Measurements from ENCODE around the gene EIF3CL. TPM values are rescaled to one million over a fixed set of nuclear protein-coding genes. Genes with fewer than 3 reads are reported as not detected.
"Not testable (repeated sequence)": the region's sequence is repeated elsewhere in the genome, so short reads cannot be mapped to it uniquely, and the experiment has no call there.

Gene EIF3CL
- total and polyA plus RNA-seq, 3 donors from 2014 or later = 59.6 to 324 (median 279) TPM

DNA sequence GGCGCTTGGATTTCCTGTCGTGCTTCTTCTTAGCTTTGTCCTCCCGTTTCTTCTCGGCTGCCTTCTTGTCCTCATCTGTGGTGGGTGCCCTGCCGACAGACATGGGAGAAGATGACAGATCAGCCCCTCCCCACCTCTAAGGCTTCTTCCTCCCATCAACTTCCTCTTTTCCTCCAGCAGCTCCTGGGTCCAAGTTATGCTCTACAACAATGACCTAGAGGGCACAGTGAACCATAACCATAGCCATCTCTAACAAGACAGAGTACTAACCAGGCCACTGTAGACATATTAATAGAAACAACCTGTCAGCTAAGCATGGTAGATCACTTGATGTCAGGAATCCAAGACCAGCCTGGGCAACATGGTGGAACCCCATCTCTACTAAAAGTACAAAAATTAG lies 11.6 kb downstream of the EIF3CL start:
- intact Hi-C loops (cut with DNase I; ENCODE audit: low total_unique reads); H3K4me3 ChIP-seq: not testable (repeated sequence)
- WGBS, 2 donors = no CpG with 5 or more reads among the region's 5 CpGs

DNA sequence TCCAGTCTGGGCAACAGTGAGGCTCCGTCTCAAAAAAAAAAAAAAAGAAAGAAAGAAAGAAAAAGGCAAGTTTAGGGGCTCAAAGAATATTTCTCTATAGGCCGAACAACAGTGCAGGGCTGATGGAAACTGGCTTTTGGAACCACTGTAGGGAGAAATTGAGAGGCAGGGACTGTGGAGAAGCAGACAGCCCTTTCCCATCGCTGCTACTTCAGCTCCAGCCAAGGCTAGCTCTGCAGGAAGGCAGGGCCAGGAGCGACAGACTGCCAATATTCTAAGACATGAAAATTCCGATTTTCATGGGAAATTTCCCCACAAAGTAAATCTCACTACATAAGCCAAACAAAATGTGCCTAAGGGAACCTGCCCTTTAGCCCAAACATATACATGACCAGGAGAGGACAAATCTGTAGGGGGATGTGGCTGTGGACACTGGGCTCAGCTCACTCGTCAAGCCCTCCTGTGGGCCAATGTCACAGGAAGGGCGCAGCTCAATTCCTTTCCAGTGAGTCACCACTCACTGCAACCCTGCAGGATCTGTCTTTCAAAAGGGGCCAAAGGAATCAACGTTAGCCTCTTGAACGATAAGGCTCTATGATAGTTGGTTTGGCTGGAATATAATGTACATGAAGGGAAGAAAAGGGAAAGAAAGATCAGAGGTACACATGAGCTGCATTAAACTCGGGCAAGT lies 21.3 kb downstream of the EIF3CL start:
- DNase-seq; intact Hi-C loops (cut with DNase I; ENCODE audit: low total_unique reads); H3K4me3 ChIP-seq; H3K27me3 ChIP-seq; H3K9me3 ChIP-seq; H3K27ac ChIP-seq; H3K4me1 ChIP-seq; H3K36me3 ChIP-seq (ENCODE audit: low read depth, missing control alignments): not testable (repeated sequence)
- WGBS, 2 donors = no CpG with 5 or more reads among the region's 10 CpGs

More for the DNA sequence above, 11.6 kb downstream of the EIF3CL start:
- DNase-seq; H3K27ac ChIP-seq; H3K36me3 ChIP-seq (ENCODE audit: low read depth, missing control alignments); H3K4me1 ChIP-seq; H3K9me3 ChIP-seq; H3K27me3 ChIP-seq: not testable (repeated sequence)

- H3K27ac ChIP-seq; H3K4me3 ChIP-seq; H3K9me3 ChIP-seq; intact Hi-C loops (cut with DNase I; ENCODE audit: low total_unique reads); H3K27me3 ChIP-seq; H3K4me1 ChIP-seq; DNase-seq; H3K36me3 ChIP-seq (ENCODE audit: low read depth, missing control alignments): not testable (repeated sequence)
- WGBS, 2 donors = 85 to 90% methylated on average over 8 to 9 of the region's 10 CpGs
Measured at GRCh38 chr16:28377822-28378221, 25.8 kb downstream of the EIF3CL start.

DNA sequence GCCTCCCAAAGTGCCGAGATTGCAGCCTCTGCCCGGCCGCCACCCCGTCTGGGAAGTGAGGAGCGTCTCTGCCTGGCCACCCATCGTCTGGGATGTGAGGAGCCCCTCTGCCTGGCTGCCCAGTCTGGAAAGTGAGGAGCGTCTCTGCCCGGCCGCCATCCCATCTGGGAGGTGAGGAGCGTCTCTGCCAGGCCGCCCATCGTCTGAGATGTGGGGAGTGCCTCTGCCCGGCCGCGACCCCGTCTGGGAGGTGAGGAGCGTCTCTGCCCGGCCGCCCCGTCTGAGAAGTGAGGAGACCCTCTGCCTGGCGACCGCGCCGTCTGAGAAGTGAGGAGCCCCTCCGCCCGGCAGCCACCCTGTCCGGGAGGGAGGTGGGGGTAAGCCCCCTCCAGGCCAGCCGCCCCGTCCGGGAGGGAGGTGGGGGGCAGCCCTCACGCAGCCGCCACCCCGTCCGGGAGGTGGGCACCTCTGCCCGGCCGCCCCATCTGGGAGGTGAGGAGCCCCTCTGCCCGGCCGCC lies 26.5 kb downstream of the EIF3CL start:
- H3K9me3 ChIP-seq; H3K27me3 ChIP-seq; H3K4me3 ChIP-seq; DNase-seq; H3K27ac ChIP-seq; H3K4me1 ChIP-seq; H3K36me3 ChIP-seq (ENCODE audit: low read depth, missing control alignments); intact Hi-C loops (cut with DNase I; ENCODE audit: low total_unique reads): not testable (repeated sequence)
- WGBS, 2 donors = 94 to 99% methylated on average over 7 to 30 of the region's 38 CpGs

DNA sequence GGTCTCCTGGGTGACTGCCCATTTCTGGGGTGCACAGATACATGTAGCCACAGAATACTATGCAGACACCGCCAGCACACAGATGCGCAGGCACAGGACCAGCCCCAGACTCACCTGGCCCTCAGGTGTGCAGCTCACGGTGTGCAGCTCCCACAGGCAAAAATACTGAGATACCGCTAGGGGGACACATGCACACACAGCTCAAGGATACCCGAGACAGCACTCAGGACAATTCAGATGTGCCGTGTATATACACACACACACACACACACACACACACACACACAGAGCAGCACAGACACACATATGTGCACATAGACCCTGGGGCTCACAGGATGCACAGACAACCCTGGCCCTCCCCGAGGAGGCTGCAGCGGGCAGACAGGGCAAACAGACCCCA lies 28.5 kb downstream of the EIF3CL start:
- H3K27me3 ChIP-seq; H3K4me3 ChIP-seq; H3K36me3 ChIP-seq (ENCODE audit: low read depth, missing control alignments); intact Hi-C loops (cut with DNase I; ENCODE audit: low total_unique reads); H3K9me3 ChIP-seq; H3K4me1 ChIP-seq; DNase-seq; H3K27ac ChIP-seq: not testable (repeated sequence)
- WGBS, 2 donors = no CpG with 5 or more reads among the region's 8 CpGs

GRCh38 chr16:28374281-28374680 lies 29.4 kb downstream of the EIF3CL start:
- WGBS, 2 donors = 44% methylated on average over 12 of the region's 25 CpGs; no CpG with 5 or more reads in 1 of the 2 donors

GRCh38 chr16:28367926-28368325 lies 35.7 kb downstream of the EIF3CL start:
- DNase-seq = not testable (repeated sequence)

More at GRCh38 chr16:28374281-28374680, 29.4 kb downstream of the EIF3CL start:
- H3K4me3 ChIP-seq; H3K27ac ChIP-seq; H3K36me3 ChIP-seq (ENCODE audit: low read depth, missing control alignments); intact Hi-C loops (cut with DNase I; ENCODE audit: low total_unique reads); H3K4me1 ChIP-seq; H3K9me3 ChIP-seq; H3K27me3 ChIP-seq; DNase-seq: not testable (repeated sequence)

GRCh38 chr16:28364268-28365173 lies 39.1 kb downstream of the EIF3CL start:
- H3K36me3 ChIP-seq (ENCODE audit: low read depth, missing control alignments); H3K4me1 ChIP-seq; intact Hi-C loops (cut with DNase I; ENCODE audit: low total_unique reads); H3K4me3 ChIP-seq; H3K27ac ChIP-seq; DNase-seq; H3K9me3 ChIP-seq; H3K27me3 ChIP-seq: not testable (repeated sequence)
- 1 to 22% methylated on average over 4 to 14 of the region's 75 CpGs for WGBS, 2 donors

More at GRCh38 chr16:28367926-28368325, 35.7 kb downstream of the EIF3CL start:
- H3K4me1 ChIP-seq; H3K9me3 ChIP-seq; H3K27ac ChIP-seq; intact Hi-C loops (cut with DNase I; ENCODE audit: low total_unique reads); H3K27me3 ChIP-seq; H3K4me3 ChIP-seq; H3K36me3 ChIP-seq (ENCODE audit: low read depth, missing control alignments): not testable (repeated sequence)
- WGBS, 2 donors = no CpG with 5 or more reads among the region's 32 CpGs

GRCh38 chr16:28363408-28363807 lies 40.2 kb downstream of the EIF3CL start, which contains the start of gene NPIPB6:
Gene NPIPB6, minus strand, starts transcription at chr16:28363508. Its CDS starts 686 bp downstream, at chr16:28362822.
- H3K27me3 ChIP-seq; H3K9me3 ChIP-seq; intact Hi-C loops (cut with DNase I; ENCODE audit: low total_unique reads); H3K4me3 ChIP-seq; H3K27ac ChIP-seq; DNase-seq; H3K4me1 ChIP-seq; H3K36me3 ChIP-seq (ENCODE audit: low read depth, missing control alignments): not testable (repeated sequence)
- no CpG with 5 or more reads among the region's 5 CpGs for WGBS, 2 donors

DNA sequence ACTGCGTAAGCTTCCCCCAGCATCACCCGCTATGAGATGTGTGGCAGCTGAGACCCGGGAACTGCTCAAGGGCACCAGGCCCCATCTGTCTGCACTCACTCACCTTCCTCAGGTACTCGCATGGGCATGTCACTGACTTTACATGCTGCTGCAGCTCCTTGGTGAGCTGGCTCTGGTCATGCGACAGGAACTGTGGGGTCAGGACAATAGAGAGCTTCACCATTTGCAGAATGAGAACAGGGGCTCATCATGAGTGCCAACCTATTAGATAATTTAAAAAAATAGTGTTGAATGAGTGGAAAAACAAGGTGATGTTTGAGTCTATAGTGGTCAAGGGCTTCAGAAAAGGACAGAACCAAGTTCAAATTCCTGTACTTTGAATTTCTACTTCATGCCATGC lies 41.0 kb downstream of the EIF3CL start:
- intact Hi-C loops (cut with DNase I; ENCODE audit: low total_unique reads); H3K9me3 ChIP-seq; H3K36me3 ChIP-seq (ENCODE audit: low read depth, missing control alignments); H3K27me3 ChIP-seq; H3K4me3 ChIP-seq; H3K27ac ChIP-seq; DNase-seq; H3K4me1 ChIP-seq: not testable (repeated sequence)
- 100% methylated on average over 1 to 2 of the region's 5 CpGs for WGBS, 2 donors

DNA sequence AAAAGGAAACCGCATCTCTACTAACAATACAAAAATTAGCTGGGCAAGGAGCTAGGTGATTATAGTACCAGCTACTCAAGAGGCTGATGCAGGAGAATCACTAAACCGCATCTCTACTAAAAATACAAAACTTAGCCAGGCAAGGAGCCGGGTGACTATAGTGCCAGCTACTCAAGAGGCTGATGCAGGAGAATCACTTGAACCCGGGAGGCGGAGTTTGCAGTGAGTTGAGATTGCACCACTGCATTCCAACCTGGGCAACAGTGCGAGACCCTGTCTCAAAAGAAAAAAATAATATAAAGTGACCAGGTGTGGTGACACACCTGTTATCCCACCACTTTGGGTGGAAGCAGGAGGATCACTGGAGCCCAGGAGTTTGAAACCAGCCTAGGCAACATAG lies 65.4 kb downstream of the EIF3CL start:
- intact Hi-C loops (cut with DNase I; ENCODE audit: low total_unique reads); DNase-seq; H3K4me1 ChIP-seq; H3K4me3 ChIP-seq; H3K9me3 ChIP-seq; H3K36me3 ChIP-seq (ENCODE audit: low read depth, missing control alignments); H3K27ac ChIP-seq; H3K27me3 ChIP-seq: not testable (repeated sequence)
- 79 to 88% methylated on average over 4 to 6 of the region's 6 CpGs for WGBS, 2 donors
